HEK293T (cell line): Measurements from ENCODE around the gene EPHA2.

Experiments
- FOXA1 ChIP-seq: fragments of 450-650 bp; IDR thresholded peaks from 2 replicates; pipeline ENCODE4 v1.6.1; 2016; ENCODE audit warnings: mild to moderate bottlenecking
- FOXK2 ChIP-seq: fragments of 450-650 bp; IDR thresholded peaks from 2 replicates; pipeline ENCODE4 v1.6.1; 2016; ENCODE audit warnings: mild to moderate bottlenecking

DNA sequence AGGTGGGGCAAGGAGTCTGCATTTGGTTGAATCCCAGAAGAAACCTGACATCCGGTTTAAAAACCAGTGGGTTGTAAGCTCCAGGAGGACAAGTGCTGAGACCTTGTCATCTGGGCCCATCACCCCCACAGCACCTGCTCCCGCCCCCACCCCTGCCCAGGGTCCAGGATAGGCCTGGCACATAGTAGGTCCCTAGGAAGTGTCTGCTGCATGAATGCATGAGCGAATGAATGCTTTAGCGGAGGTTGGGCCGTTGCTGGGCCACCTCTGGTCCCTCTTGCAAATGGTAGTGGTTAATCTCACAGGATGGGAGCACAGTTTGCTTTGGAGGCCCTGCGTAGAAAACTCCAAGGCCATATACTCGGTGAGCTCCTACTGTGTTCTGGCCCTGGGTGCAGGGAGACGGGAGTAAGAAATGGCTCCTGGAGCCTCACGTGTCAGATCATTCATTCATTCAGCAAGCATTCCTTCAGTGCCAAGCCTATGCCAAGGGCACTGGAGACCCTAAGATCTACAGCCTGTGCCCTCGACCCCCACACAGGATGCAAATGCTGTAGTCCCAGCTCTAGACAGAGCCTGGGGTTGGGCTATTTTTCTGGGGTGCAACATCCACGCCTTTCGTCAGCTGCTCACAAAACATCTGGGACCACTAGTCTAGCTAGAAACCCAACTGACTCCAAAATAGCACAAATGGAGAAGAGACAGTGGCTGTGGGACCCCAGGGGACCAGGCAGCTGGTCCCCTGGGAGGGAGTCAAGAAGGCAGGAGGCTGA, 28.9 kb downstream of the EPHA2 start:
- TF ChIP-seq FOXK2 (no peak), FOXA1 (no peak)
